ENCODE measurements around the gene CADM4.
A peak's percentile ranks its signal among the peaks of the same experiment; 100 is the strongest.
"Not testable (repeated sequence)": the region's sequence is repeated elsewhere in the genome, so short reads cannot be mapped to it uniquely, and the experiment has no call there.

Gene CADM4

DNA sequence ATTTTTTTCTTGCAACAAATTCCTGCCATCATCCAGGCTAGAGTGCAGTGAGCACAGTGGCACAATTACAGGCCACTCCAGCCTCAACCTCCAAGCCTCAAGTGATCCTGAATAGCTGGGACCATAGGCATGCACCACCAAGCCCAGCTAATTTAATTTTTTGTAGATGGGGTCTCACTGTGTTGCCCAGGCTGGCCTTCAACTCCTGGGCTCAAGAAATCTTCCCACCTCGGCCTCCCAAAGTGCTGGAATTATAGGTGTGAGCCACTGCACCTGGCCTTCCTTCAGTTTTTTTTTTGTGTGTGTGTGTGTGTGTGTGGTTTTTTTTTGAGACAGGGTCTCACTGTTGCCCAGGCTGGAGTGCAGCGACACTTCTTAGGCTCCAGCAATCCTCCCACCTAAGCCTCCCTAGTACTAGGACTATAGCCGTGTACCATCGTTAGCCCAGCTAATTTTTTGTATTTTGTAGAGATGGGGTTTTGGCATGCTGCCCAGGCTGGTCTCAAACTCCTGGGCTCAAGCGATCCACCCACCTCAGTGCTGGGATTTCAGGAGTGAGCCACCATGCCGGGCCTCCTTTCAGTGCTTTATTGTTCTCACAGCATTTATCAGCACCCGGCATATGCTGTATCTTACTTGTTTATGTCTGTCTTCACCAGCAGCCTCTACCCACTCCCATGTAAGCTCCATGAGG is 33.6 kb downstream of the CADM4 start:
- DNase-seq, result no peak

DNA sequence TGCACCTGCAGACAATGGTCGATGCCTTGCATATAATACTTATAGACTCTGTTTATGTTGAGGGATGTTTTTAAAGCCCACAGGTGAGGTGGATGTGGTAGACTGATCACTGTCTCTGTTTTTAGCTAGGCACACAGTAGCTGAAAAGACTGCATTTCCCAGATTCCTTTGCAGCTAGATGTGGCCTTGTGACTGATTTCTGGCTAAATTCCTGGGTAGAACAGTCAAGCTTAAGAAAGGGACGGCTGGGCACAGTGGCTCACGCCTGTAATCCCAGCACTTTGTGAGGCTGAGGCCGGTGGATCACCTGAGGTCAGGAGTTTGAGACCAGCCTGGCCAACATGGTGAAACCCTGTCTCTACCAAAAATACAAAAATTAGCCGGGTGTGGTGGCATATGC is 39.3 kb downstream of the CADM4 start:
- DNase-seq, result not testable (repeated sequence)

DNA sequence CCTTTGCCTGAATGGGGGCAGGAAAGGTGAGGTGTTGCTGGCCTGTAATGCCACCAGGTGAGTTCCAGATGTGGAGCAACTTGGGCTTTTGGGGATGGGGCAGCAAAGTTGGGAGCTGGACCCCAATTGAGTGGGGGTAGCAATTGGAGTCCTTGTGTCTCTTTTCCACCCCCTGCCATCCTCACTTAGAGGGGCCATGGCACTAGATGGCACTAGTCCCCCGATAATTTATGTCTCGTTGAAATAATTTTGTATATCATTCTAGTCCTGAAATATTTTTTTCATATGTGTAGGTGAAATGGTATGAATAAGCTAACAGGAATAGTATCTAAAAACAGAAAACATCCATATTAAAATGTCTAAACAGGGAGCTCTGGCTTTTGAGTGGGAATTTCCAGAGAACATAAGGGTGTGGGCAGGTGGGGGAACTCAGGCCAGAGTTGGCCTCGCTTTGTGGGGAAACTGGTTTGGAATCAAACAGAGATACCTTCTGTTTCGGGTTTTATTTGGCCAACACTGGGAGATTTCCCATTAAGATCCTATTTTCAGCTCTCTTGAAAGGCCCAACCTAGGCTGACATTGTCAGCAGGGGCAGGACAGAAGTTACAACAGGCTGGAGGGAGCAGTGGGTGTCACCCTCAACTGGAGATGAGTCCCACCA is 39.9 kb downstream of the CADM4 start:
- no peak for DNase-seq

DNA sequence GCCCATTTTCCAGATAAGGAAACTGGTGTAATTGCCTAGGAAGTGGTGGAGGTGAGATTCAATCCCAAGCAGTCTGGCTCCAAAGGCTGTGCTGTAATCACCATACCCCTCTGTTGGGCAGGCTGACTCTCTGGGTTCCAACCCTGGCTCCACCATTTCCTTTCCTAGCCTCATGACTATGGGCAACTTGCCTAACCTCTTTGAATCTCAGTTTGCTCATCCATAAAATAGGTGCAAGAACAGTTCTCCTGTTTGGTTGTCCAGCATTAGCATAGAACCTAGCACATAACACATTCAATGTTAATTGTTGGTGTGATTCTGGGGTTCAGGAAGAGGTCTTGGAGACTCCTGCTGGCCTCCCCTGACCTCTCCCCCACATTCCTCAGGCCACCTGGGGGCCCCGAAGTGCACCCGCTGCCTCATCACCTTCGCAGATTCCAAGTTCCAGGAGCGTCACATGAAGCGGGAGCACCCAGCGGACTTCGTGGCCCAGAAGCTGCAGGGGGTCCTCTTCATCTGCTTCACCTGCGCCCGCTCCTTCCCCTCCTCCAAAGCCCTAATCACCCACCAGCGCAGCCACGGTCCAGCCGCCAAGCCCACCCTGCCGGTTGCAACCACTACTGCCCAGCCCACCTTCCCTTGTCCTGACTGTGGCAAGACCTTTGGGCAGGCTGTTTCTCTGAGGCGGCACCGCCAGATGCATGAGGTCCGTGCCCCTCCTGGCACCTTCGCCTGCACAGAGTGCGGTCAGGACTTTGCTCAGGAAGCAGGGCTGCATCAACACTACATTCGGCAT is 41.0 kb downstream of the CADM4 start:
- no peak for DNase-seq

DNA sequence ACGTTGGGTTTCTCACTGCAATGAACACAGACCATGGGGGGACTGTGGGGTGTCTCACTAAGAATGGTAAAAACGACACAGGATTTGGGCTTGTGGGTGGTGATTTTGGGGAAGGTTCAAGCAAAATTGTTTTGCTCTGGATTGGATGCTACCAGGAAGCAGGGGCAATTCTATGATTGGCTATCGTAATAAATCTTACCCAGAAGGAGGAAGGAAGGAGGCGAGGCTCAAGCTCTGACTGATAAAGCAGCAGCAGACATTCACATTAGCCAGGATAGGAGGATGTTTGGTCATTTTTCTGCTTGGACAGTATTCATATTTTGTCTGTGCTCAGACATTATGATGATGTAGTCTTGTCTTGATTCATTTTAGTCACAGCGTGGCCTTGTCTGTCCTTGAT is 41.8 kb downstream of the CADM4 start:
- no peak for DNase-seq

DNA sequence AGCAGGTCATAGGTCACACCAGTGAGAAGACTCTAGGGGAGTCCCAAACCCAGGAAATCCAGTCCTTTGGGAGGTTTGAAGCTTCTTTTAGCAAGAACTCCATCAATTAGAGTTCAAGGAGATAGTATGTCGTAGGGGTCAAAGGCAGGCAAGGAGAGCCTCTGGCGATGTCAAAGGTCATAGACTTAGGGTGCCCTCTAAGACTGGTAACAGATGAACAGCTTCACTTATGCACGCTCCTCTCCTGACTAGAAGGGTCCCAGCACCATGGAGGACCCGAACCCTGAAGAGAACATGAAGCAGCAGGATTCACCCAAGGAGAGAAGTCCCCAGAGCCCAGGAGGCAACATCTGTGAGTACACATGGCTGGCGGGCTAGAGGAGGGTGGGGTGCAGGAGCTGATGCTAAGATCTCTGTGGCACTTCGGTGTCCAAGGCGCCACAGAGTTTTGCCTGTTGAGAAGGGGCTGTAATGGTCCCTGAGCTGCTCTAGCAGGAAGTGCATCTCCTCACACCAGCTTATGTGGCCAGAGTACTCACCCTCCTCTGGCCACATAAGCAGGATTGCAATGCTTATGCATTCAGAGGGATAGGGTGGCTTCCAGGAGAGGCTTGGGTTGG is 42.7 kb downstream of the CADM4 start:
- DNase-seq, result no peak

DNA sequence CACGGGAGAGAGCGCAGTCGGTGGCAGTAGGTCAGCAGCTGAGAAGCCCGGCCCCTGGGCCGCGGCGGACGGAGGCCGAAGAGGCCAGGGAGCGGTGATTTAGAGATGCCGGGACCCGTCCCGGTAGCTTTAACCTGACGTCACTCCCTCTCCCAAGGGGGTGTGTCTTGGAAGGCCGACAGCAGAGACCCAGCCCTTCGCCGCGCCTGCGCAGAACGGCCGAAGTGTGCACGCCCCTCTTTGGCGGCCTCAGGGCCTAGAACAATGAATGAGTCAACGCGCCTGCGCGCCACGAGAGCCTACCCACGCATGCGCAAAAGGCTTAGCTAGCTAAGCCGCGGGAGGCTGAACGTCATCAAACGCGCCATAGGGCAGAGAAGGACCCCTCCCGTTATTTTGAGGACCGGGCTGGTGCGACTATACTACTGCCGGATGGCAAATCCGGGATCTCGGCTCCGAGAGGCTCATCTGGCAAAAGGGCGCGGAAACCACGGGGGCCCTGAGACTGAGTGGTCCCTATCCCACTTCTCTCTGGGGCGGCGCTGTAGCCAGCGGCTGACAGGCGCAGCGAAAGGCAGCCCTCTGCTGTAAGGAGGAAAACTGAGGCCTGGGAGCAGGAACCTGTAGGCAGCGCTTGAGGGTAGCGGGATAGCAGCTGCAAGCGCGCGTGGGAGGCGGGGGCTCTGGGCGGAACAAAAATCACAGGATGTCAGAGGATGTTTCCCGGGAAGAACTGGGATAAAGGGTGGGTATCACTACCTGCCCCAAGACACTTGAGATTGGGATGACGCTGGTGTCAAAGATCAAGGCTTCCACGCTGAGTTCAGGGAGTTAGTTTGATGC is 43.4 kb downstream of the CADM4 start, which contains the start of the genes IRGQ and ZNF576:
TSS of gene IRGQ (minus strand) at position 136 of the 843 bp plus-strand sequence. CDS start 796 bp downstream, outside the sequence.
TSS of gene ZNF576 (plus strand) at position 597 of the 843 bp plus-strand sequence. CDS start 514 bp downstream, outside the sequence.
- peak; percentile 99 for DNase-seq

DNA sequence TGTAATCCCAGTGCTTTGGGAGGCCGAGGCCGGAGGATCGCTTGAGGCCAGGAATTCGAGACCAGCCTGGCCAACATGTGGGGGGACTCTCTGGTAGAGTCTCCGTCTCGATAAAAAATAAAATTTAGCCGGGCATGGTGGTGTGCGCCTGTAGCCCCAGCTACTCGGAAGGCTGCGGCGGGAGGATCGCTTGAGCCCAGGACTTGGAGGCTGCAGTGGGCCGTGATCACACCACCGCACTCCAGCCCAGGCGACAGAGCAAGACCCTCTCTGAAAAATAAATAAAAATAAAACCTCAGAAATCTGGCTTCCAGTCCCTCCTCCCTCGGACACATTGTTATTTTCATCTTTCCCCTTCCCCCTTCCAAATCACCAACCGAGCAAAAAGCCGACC is 44.0 kb downstream of the CADM4 start:
- DNase-seq, result no peak

DNA sequence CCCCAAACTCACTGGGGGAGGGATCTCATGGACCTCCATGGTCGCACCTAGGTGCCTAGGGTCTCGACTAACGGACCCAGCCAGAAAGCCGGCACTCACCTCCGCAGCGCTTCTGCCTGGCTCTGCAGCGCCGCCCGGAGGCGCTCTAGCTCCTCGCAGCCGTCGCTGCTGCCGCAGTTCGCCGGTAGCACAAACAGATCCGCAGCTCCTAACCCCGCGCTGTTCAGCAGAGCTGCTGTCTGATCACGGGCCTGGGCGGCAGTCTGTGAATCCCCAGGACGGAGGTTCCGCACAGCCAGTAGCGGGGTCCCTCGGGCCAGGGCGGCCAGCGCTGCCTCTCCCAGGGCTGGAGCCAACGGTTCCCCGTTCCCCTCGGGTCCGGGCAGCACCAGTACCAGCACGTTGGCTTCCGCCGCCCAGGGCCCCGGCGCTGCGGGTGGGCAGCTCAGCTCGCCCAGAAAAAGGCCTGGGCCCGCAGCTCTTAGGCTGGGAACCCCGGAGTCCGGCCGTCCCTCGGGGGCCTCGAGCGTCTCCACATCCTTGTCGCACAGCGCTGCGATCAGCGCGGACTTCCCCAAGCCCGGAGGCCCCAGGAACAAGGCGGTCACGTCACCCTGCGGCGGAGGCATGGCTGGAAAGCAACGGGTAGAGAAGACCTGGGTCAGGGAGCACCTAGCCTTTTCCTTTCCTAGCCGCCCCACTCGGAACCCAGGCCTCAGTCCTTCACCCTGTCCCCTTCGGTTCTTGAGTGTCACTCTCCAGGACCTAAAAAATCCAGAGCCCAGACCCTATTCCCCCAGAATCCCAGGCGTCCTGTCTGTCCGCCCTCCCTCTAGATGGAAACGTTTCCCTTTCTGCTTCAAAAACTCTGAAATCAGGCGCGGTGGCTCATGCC is 44.7 kb downstream of the CADM4 start:
- DNase-seq, result no peak

DNA sequence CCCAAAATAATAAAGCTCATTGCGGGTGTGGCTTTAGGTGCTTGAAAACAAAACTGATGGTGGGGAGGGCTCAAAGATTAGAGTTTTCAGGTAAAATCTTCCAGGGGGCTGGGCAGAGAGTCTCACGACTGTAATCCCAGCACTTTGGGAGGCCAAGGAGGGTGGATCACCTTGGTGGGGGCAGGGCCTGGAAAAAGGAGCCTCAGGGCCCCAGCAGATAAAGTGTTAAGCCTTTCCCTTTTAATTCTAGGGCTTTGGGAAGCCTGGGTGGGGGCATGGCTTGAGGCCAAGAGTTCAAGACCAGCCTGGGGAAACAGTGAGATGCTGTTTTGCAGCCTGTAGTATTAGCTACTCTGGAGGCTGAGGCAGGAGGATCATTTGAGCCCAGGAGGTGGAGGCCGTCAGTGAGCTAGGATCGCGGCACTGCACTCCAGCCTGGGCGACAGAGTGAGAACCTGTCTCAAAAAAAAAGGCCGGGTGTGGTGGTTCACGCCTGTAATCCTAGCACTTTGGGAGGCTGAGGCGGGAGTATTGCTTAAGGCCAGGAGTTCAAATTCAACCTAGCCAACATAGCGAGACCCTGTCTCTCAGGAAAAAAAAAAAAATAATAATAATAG is 45.5 kb downstream of the CADM4 start:
- DNase-seq, result no peak

DNA sequence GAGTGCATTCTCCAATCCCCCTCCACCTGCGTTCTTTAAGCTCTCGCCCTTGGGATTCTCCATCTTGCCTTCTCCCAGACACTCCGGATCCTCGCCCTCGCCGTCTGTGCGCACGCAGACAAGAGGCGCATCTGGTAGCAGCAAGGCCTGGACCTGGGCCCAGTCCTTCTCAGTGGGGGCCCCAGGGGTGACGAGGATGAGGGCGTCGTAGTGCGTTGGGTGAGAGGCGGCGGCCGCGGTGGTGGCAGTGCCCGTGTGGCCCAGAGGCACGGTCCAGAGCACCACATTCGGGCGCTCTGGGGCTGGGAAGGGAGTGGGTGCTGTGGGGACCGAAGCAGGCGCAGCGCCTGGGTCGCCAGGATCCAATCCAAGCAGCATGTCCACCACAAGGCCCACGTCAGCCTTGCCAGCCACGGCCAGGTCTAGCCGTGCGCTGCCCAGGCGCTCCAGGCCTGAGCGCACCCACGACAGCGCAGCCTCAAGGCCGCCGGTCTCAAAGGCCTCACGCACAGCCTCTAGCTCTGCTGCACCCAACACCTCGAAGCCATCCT is 46.8 kb downstream of the CADM4 start:
- DNase-seq, result no peak

DNA sequence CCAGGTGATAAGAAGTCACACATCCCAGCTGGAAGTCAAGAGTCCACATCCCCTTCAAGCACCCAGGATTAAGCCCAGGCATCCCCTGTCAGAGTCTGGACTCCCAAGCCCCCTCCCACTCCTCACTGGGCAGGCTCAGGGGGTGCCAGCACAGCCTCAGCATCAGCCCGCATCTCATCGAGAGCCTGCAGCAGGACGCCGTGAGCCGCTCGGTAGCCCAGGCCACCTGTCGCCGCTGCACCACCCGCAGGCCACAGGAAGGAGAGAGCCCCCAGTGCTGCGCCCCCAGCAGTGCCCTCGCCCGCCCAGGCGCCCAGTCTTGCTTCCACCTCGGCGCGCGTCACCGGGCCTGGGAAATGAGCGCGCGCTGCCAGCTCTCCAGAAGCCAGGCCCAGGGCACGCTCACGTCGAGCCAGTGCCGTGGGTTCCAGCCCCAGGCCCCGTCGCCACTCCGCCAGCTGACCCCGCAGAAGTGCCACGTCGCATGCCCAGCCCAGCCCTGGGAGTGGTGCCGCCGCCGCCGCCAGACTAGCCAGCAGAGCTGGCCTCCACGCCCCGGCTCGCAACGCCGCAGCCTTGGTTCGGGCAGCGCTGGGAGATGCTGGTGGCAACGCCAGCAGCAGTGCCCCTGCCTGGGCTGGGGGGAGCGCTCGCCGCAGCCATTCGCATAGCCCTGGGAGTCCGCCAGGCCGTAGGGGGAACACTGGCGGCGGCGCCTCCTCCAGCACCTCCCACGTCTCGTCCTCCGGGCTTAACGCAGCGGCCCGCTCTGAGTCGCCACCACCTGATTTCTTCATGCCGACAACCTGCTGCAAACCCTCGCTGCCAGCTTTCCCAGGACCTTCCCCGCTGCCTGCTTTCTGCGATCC is 47.5 kb downstream of the CADM4 start:
- DNase-seq, result no peak

DNA sequence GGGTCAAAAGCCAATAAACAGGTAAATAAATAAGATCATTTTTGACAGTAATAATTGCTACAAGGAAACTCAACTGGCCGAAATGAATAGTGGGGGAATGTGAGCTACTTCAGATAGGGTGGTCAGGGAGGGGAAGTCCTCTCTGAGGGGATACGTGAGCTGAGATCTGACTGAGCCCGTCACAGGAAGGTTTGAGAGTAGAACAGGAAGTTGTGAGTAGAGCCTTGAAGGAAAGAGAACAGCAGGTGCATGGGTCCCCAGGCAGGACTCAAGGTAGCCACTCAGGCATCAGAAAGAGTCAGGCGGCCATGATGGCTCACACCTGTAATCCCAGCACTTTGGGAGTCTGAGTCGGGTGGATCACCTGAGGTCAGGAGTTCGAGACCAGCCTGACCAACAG is 50.0 kb downstream of the CADM4 start:
- DNase-seq, result no peak

DNA sequence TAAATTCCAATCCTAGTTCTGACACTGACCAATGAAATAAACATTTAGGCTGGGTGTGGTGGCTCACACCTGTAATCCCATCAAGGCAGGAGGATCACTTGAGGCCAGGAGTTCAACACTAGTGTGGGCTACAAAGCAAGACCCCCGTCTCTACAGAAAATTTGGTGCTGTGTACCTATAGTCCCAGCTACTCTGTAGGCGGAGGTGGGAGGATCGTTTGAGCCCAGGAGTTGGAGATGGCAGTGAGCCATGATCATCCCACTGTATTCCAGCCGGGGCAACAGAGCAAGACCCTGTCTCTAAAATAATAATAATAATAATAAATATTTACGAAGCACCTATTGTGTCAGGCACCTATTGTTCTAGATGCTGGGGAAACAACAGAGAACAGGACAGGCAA is 50.4 kb downstream of the CADM4 start:
- no peak for DNase-seq

DNA sequence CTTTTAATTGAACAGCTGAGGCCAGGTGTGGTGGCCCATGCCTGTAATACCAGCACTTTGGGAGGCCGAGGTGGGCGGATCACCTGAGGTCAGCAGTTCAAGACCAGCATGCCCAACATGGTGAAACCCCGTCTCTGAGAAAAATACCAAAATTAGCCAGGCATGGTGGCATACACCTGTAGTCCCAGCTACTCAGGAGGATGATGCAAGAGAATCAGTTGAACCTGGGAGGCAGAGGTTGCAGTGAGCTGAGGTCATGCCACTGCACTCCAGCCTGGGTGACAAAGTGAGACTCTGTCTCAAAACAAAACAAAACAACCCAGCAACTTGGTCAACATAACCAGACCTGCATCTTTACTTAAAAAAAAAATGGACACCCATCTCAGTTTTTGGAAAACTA is 52.6 kb downstream of the CADM4 start:
- not testable (repeated sequence) for DNase-seq

DNA sequence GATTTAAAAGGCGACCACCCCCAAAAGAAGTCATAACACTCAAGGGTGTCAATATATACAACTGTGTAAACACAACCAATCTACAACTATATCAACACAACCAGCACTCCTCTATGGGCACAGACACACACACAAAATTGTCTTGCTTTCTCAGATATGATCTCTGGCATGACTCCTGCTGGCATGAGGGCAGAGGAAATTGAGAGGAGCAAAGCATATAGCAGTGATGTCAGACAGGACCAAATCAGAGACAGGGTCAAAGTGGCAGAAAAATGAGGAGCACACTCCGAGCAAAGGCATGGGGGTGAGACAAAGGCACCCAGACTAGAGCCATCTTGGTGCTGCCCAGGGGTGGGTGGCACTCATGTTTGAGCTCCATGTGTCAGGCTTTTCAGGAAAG is 53.3 kb downstream of the CADM4 start:
- DNase-seq, result no peak

DNA sequence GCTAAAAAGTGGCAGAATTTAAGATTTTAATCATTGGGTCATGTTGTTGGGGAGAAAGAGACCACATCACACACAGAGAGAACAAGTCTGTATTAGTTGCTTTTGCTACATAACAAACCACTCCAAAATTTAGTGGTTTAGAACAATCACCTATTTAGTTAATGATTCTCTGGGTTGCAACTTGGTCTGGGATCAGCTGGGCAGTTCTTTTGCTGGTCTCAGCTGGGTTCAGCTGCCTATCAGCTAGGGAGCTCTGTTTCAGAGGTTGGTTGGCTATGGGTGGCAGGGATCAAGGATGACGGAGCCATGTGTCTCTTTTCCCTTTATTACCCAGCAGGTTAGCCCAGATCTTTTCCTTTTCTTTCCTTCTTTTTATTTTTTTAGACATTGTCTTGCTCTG is 55.2 kb downstream of the CADM4 start:
- DNase-seq, result no peak

DNA sequence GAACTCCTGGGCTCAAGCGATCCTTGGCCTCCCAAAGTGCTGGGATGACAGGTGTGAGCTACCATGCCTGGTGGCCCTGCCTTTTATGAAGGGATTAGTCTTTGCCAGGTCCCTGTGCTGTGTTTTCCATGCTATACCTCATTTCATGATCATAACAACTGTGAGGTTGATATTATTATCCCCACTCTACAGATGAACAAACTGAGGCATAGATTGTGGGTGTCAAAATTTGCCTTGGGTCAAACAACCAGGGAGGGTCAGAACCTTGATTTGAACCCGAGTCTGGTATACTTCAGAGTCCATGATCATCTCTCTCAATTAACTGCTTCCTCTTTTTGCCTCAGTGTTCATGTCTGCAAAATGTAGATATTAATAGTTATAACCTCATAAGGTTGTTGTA is 57.2 kb downstream of the CADM4 start:
- no peak for DNase-seq

DNA sequence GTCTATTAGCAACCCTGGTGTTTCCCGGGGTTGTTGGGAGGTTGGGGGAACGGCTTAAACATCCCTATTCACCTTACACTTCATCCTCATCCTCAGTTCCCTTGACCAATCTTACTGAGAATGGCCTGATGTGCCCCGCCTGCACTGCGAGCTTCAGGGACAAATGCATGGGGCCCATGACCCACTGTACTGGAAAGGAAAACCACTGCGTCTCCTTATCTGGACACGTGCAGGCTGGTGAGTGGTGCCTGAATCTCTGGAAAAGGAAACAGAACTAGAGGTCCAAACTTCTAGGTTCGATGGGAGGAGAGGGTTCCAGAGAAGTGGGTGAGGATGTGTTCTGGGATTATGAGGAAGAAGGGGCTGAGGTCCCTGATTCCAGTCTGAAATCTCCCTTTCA is 58.2 kb downstream of the CADM4 start:
- DNase-seq, result no peak

All from NCI-H1048 (cell line).